ENCODE results near the gene KDM4C. TPM values are rescaled to one million over a fixed set of nuclear protein-coding genes. Genes with fewer than 3 reads are reported as not detected.

The KDM4C gene
- total RNA-seq, 1 donor from 2014 or later: 26.6 TPM

DNA sequence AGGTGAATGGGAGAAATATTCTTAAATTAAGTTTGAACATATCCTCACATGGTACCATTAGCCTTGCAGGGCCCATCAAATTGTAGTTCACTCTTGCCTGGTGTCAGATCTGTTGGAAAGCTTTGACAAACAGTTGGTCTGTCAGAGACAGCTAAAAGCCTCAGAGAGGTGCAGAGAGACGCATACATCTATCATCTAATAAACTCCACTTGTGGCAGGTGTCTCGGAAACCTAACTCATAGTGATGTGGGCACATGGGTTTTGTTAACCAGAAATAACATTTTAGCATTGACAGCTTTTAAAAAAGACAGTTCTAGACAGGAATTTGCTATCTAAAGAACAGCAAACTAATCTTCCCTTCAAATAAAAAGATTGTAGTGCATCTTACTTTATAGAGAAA, 315.9 kb downstream of the KDM4C start:
- no peaks in the 10 kb centered on the region for H3K27me3 Mint-ChIP-seq
- H3K9me3 Mint-ChIP-seq (ENCODE audit: low read depth): peaks cover 3% of the 10 kb centered on the region
- H3K27ac Mint-ChIP-seq: no peak overlapping the region
- peaks cover 7% of the 10 kb centered on the region for H3K36me3 Mint-ChIP-seq (ENCODE audit: insufficient read depth)
- TF ChIP-seq, protein P1, sequence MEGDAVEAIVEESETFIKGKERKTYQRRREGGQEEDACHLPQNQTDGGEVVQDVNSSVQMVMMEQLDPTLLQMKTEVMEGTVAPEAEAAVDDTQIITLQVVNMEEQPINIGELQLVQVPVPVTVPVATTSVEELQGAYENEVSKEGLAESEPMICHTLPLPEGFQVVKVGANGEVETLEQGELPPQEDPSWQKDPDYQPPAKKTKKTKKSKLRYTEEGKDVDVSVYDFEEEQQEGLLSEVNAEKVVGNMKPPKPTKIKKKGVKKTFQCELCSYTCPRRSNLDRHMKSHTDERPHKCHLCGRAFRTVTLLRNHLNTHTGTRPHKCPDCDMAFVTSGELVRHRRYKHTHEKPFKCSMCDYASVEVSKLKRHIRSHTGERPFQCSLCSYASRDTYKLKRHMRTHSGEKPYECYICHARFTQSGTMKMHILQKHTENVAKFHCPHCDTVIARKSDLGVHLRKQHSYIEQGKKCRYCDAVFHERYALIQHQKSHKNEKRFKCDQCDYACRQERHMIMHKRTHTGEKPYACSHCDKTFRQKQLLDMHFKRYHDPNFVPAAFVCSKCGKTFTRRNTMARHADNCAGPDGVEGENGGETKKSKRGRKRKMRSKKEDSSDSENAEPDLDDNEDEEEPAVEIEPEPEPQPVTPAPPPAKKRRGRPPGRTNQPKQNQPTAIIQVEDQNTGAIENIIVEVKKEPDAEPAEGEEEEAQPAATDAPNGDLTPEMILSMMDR (IDR thresholded peaks at IDR 0.05; ENCODE audit: unreplicated experiment): no peak
- no peak overlapping the region for H3K4me3 Mint-ChIP-seq (ENCODE audit: low read depth)
- H3K4me1 Mint-ChIP-seq (ENCODE audit: low read depth): peaks cover 2% of the 10 kb centered on the region
- DNase-seq (ENCODE audit: low spot score, unreplicated experiment): no peak

DNA sequence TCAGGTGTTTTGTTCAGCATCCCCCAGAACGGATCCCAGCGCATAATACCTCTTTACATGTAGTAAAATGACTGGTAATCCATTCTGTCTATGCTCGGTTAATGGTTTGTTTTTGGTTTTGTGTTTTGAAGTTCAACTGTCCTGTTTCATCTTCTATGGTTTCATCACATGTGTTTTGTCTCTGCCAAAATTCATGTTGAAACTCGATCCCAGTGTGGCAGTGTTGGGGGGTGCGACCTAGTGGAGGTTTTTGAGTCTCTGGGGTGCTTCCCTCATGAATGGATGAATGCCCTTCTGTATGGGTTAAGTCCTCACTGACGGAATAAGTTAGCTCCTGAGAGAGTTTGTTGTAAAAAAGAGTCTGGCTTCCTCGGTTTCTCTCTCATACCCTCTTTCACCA, 317.4 kb downstream of the KDM4C start:
- H3K9me3 Mint-ChIP-seq (ENCODE audit: low read depth): peaks cover 3% of the 10 kb centered on the region
- H3K27me3 Mint-ChIP-seq: no peaks in the 10 kb centered on the region
- H3K36me3 Mint-ChIP-seq (ENCODE audit: insufficient read depth): peaks cover 7% of the 10 kb centered on the region
- H3K4me3 Mint-ChIP-seq (ENCODE audit: low read depth): no peak overlapping the region
- peaks cover 3% of the 10 kb centered on the region for H3K4me1 Mint-ChIP-seq (ENCODE audit: low read depth)
- TF ChIP-seq, protein P1 (IDR thresholded peaks at IDR 0.05; ENCODE audit: unreplicated experiment): no peak
- H3K27ac Mint-ChIP-seq: no peak overlapping the region
- no peak for DNase-seq (ENCODE audit: low spot score, unreplicated experiment)

DNA sequence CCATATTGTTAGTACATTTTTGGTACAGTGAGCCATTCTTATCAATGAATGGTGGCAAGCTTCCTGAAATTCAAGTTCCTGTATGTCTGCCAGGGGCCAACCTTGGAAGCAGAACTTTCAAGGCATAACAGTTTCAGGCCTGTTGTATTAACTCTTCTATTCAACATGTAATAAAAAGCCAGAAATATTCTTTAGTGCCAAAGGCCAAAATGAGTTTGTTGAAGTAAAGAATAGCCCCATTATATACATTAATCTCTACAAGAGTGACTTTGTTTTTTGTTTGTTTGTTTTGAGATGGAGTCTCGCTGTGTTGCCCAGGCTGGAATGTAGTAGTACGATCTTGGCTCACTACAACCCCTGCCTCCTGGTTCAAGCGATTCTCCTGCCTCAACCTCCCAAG, 321.3 kb downstream of the KDM4C start:
- Mint-ChIP-seq H3K36me3 (ENCODE audit: insufficient read depth) (peaks cover 3% of the 10 kb centered on the region), H3K4me3 (ENCODE audit: low read depth) (no peak overlapping the region), H3K9me3 (ENCODE audit: low read depth) (no peaks in the 10 kb centered on the region), H3K27me3 (no peaks in the 10 kb centered on the region), H3K27ac (no peak overlapping the region), H3K4me1 (ENCODE audit: low read depth) (peaks cover 4% of the 10 kb centered on the region)
- no peak for DNase-seq (ENCODE audit: low spot score, unreplicated experiment)
- TF ChIP-seq, protein P1 (IDR thresholded peaks at IDR 0.05; ENCODE audit: unreplicated experiment): no peak

DNA sequence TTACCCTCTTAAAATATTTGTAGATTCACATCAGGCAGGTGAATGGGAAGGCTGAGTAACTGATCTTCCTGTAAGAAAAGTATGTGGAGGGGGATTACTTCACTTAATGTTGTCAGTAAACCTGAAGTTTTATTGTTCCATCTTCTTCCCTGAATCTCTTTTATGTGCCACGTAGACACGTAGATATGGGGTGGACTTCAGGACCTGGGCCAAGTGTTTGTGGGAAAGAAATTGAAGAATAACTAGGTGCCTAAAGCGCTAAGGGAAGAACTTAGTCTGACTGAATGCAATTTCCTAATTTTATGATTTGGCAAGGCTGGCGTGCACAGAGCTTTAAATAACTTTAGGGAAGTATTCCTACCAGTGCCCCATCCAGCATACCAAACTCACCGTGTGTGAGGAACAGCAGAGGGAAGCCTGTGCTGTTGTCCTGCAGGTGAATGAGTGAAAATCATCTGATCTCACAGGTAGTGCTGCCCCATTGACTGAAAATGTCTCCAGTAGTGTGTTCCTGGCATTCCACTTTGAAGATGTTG, 323.4 kb downstream of the KDM4C start:
- no peak for DNase-seq (ENCODE audit: low spot score, unreplicated experiment)
- H3K4me3 Mint-ChIP-seq (ENCODE audit: low read depth): no peak overlapping the region
- TF ChIP-seq, protein P1 (IDR thresholded peaks at IDR 0.05; ENCODE audit: unreplicated experiment): no peak
- peaks cover 4% of the 10 kb centered on the region for H3K4me1 Mint-ChIP-seq (ENCODE audit: low read depth)
- no peaks in the 10 kb centered on the region for H3K9me3 Mint-ChIP-seq (ENCODE audit: low read depth)
- H3K36me3 Mint-ChIP-seq (ENCODE audit: insufficient read depth): peaks cover 3% of the 10 kb centered on the region
- H3K27me3 Mint-ChIP-seq: no peaks in the 10 kb centered on the region
- no peak overlapping the region for H3K27ac Mint-ChIP-seq

DNA sequence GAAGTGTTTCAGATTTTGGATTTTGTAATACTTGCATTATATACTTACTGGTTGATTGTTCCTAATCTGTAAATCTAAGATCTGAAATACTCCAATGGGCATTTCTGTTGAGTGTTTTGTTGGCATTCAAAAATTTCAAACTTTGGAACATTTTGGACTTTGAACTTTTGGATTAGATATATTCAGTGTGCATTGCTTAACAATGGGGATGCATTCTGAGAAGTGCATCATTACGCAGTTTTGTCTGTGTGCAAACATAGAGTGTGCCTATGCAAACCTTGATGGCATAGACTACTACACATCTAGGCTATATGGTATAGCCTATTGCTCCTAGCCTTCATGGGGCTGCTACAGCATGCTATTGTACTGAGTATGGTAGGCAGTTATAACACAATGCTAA, 325.4 kb downstream of the KDM4C start:
- H3K27me3 Mint-ChIP-seq: no peaks in the 10 kb centered on the region
- DNase-seq (ENCODE audit: low spot score, unreplicated experiment): no peak
- H3K4me1 Mint-ChIP-seq (ENCODE audit: low read depth): peaks cover 4% of the 10 kb centered on the region
- TF ChIP-seq, protein P1 (IDR thresholded peaks at IDR 0.05; ENCODE audit: unreplicated experiment): no peak
- H3K4me3 Mint-ChIP-seq (ENCODE audit: low read depth): no peak overlapping the region
- no peaks in the 10 kb centered on the region for H3K9me3 Mint-ChIP-seq (ENCODE audit: low read depth)
- no peak overlapping the region for H3K27ac Mint-ChIP-seq
- peaks cover 2% of the 10 kb centered on the region for H3K36me3 Mint-ChIP-seq (ENCODE audit: insufficient read depth)
